Type B pancreatic cell (in vitro differentiated cells): ENCODE data around the gene ZMIZ1. TPM values are rescaled to one million over a fixed set of nuclear protein-coding genes. Genes with fewer than 3 reads are reported as not detected.

Source experiments
- DNase-seq: peaks from one replicate; pipeline ENCODE4 v3.0.0; 2021; ENCODE audit warnings: mixed read lengths; ENCODE audit not compliant: unreplicated experiment; ENCODE audit errors: extremely low spot score
- H3K27ac Mint-ChIP-seq: 2 replicates; pipeline ENCODE4 v1.8.0; 2021; ENCODE audit warnings: mild to moderate bottlenecking, mixed read lengths
- H3K27me3 Mint-ChIP-seq: 2 replicates; pipeline ENCODE4 v1.8.0; 2021; ENCODE audit warnings: mixed read lengths
- H3K36me3 Mint-ChIP-seq: 2 replicates; pipeline ENCODE4 v1.8.0; 2021; ENCODE audit warnings: mixed read lengths
- H3K4me1 Mint-ChIP-seq: one replicate; pipeline ENCODE4 v1.8.0; 2021; ENCODE audit warnings: mixed read lengths; ENCODE audit not compliant: unreplicated experiment
- H3K4me3 Mint-ChIP-seq: 2 replicates; pipeline ENCODE4 v1.8.0; 2021; ENCODE audit warnings: mild to moderate bottlenecking, mixed read lengths
- H3K9me3 Mint-ChIP-seq: 2 replicates; pipeline ENCODE4 v1.8.0; 2021; ENCODE audit warnings: mixed read lengths
- total RNA-seq: library from RNA; stranded (reverse); gene quantifications from 2 replicates; pipeline ENCODE4 v1.2.1, GENCODE V29; 2021; ENCODE audit warnings: low replicate concordance
- TF ChIP-seq, protein P1 (sequence below): fragments of 200-600 bp; sonication (generic); conservative IDR thresholded peaks from 2 replicates; pipeline ENCODE4 v1.5.0; 2021; ENCODE audit warnings: antibody characterized with exemption, mild to moderate bottlenecking

Gene ZMIZ1
- total RNA-seq, 1 donor from 2014 or later: 102 TPM

DNA sequence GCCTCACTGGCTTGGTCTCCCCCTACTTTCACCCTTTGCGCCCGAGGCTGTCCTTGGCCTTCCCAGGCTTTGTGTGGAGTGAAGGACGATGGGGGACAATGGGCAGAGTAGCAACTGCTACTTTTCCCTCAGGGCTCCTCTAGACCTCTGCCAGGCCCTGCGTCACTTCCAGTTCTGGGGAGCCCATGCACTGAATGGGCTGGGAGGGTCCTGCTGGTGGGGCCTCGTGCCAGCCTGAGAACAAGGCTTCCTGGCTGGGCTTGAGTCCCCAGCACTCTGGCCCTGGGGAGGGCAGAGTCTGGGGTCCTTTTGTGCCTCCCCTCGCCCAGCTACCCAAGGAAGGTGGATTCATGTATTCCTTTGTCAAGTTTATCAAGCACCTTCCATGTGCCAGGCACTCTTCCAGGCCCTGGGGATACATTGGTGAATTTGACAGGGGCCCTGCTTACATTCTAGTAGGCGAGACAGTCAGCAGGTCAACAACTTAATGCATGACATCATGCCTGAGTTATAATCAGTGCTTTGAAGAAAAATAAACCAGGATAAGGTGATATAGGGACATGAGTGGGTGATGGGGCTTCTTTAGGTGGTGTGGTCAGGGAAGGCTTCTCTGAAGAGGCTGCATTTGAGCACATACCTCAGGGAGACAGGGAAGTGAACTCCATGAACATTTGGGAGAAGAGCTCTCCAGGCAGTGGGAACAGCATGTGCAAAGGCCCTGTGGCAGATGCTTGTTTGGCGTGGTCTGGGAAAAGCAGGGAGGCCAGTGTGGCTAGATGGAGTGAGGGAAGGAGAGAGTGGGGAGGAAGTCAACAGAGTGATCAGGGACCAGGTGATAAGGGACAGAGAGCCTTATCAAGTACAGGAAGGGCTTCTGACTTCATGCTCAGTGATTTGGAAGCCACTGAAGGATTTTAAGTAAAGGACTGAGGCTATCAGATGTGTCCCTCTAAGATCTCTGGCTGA lies 14.1 kb downstream of the ZMIZ1 start:
- peaks cover 4% of the 10 kb centered on the region for H3K36me3 Mint-ChIP-seq
- no peak for DNase-seq
- peaks cover 81% of the 10 kb centered on the region for H3K4me1 Mint-ChIP-seq
- H3K27me3 Mint-ChIP-seq: no peaks in the 10 kb centered on the region
- peak overlapping the region; percentile 6 for H3K4me3 Mint-ChIP-seq
- no peaks in the 10 kb centered on the region for H3K9me3 Mint-ChIP-seq
- TF ChIP-seq, protein P1, sequence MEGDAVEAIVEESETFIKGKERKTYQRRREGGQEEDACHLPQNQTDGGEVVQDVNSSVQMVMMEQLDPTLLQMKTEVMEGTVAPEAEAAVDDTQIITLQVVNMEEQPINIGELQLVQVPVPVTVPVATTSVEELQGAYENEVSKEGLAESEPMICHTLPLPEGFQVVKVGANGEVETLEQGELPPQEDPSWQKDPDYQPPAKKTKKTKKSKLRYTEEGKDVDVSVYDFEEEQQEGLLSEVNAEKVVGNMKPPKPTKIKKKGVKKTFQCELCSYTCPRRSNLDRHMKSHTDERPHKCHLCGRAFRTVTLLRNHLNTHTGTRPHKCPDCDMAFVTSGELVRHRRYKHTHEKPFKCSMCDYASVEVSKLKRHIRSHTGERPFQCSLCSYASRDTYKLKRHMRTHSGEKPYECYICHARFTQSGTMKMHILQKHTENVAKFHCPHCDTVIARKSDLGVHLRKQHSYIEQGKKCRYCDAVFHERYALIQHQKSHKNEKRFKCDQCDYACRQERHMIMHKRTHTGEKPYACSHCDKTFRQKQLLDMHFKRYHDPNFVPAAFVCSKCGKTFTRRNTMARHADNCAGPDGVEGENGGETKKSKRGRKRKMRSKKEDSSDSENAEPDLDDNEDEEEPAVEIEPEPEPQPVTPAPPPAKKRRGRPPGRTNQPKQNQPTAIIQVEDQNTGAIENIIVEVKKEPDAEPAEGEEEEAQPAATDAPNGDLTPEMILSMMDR: no peak
- peak overlapping the region; percentile 10 for H3K27ac Mint-ChIP-seq

DNA sequence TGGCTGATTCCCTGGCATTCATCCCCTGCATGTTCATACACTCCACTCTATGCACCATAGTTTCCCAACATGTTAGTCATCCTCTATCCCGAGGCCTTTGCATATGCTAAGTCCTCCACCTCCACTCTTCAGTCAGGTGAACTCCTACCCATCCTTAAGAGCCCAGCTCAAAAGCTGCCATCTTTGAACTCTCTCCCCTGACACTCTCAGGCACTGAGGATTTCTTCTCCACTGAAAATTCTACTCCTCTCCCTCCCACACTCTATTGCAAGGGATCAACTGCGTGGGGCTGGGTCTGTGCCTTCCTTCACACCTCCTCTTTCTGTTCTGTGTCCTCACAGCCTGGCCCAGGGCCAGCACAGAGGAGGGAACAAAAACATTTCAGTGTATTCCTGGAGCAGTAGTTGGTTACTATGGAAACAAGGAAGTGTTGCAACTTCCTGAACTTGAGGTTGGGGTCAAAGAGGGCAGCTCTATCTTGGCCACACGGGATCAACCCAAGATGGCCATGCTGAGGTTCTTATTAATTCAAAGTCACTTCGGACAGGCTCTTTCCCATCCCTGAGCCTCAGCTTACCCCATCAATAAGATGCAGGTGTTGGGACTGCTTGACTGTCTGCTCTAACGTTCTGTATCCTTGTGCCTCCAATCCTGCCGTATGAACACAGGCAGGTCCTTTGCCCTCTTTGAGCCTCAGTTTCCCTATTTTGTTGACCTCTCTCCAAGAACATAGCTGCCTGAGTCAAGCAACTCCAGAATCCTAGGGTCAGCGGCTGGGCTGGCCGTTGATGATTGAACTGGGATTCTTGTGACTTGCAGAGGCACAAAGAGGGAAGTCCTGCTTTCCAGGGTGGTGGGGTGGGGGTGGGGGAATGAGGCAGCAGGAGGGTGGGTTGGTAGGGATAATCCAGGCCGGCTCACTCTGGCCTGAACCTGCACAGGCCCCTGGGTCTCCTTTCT lies 15.5 kb downstream of the ZMIZ1 start:
- TF ChIP-seq, protein P1: no peak
- Mint-ChIP-seq H3K4me3 (peak overlapping the region; percentile 48), H3K27ac (peak overlapping the region; percentile 82), H3K9me3 (no peaks in the 10 kb centered on the region), H3K36me3 (peaks cover 4% of the 10 kb centered on the region), H3K4me1 (peaks cover 71% of the 10 kb centered on the region), H3K27me3 (no peaks in the 10 kb centered on the region)
- no peak for DNase-seq

DNA sequence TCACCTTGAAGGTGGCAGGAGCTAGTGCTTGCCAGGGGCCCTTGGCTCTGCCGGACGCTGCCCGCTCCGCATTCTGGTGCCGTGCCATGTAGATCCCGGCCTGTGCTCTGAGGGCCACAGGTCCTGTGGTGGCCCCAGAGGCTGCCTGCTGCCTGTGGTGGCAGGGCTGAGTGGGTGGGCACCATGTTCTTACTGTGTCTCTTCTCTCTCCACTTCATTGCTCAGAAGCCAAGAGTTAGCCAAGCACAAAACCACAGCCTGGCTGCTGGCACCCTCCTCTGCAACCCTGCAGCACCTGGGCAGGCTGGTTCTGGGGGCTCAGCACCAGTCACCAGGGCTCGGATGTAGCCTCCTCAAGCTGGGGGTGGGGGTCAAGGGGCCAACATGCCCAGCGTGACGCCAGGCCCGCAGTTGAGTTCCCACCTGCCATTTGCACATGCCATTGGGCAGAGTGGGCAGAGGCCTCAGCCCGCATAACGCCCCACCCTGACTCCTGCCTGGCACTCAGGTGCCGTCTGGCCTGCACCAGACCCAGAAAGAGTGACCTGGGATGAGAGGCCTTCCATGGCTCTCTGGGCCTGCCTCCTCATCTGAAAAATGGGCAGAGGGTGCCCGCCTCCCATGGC lies 16.3 kb downstream of the ZMIZ1 start:
- Mint-ChIP-seq H3K4me1 (peaks cover 70% of the 10 kb centered on the region), H3K36me3 (peaks cover 4% of the 10 kb centered on the region), H3K4me3 (no peak overlapping the region), H3K9me3 (no peaks in the 10 kb centered on the region), H3K27me3 (no peaks in the 10 kb centered on the region), H3K27ac (peak overlapping the region; percentile 82)
- no peak for DNase-seq
- TF ChIP-seq, protein P1: no peak

DNA sequence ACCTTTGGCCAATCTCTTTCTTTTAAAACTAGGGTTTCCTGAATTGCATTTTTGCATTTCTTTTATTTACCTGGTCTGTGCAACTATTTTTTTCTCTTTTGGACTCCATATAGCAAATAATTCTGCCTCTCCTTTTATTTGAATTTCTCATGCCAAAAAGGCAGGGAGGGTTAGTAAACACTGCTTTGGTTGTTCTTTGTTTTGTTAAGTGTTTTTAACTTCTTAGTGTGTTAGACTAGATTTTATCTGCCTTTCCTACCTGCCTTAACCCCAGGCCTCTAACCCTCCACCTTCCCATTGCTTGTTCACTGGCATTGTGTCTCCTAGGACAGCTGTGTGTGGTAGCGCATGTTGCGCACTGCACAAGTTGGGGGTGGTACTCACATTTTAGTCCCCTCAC lies 18.1 kb downstream of the ZMIZ1 start:
- H3K27me3 Mint-ChIP-seq: no peaks in the 10 kb centered on the region

DNA sequence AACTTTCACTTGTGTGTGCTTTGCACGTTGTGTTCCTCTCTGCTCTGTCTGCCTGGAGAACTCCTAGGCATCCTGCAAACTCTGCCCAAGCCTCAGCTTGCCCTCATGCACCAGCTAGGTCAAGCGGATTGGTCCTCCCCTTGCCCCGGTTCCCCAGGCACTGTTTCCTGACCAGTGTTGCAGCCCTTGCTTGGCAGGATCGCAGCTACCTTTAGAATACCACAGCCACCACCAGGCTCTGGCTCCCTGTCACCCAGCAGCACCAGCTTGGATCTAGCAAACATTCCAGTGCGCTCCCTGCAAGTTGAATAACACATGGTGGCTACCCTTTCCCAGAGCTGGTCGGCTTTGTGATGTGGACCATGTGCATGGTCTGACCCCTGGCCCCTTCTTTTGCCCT lies 19.0 kb downstream of the ZMIZ1 start:
- peaks cover 71% of the 10 kb centered on the region for H3K4me1 Mint-ChIP-seq
- no peaks in the 10 kb centered on the region for H3K9me3 Mint-ChIP-seq
- peaks cover 7% of the 10 kb centered on the region for H3K36me3 Mint-ChIP-seq
- DNase-seq: no peak
- TF ChIP-seq, protein P1: no peak
- peak overlapping the region; percentile 54 for H3K27ac Mint-ChIP-seq
- no peaks in the 10 kb centered on the region for H3K27me3 Mint-ChIP-seq
- H3K4me3 Mint-ChIP-seq: no peak overlapping the region

More for the DNA sequence above, 18.1 kb downstream of the ZMIZ1 start:
- Mint-ChIP-seq H3K36me3 (peaks cover 4% of the 10 kb centered on the region), H3K4me1 (peaks cover 66% of the 10 kb centered on the region), H3K9me3 (no peaks in the 10 kb centered on the region), H3K27ac (no peak overlapping the region), H3K4me3 (no peak overlapping the region)
- TF ChIP-seq, protein P1: no peak
- DNase-seq: no peak
